PC-3 (cell line): ENCODE results near the gene ALPK3. TPM values are rescaled to one million over a fixed set of nuclear protein-coding genes. Genes with fewer than 3 reads are reported as not detected.

Source experiments
- ATAC-seq: fragments of 200-7000 bp; cut with Tn5 transposase; 2 replicates; pipeline ENCODE4 v1.9.1; 2020; ENCODE audit warnings: mild to moderate bottlenecking, moderate library complexity
- BruUV-seq: library from RNA; stranded (reverse); fragments of 400-500 nt; replicated peaks from 2 replicates; lab custom pipeline; 2021; lab: Mats Ljungman, UMichigan
- CTCF ChIA-PET: fragments of 300-600 bp; sonication (Branson Sonifier 250); formaldehyde crosslinking; loops from one replicate; lab custom pipeline; 2022; ENCODE audit warnings: antibody characterized with exemption; lab: Charles Lee
- POLR2A ChIA-PET: fragments of 300-600 bp; sonication (Branson Sonifier 250); formaldehyde crosslinking; loops from one replicate; lab custom pipeline; 2022; ENCODE audit warnings: antibody characterized with exemption; ENCODE audit not compliant: unreplicated experiment; lab: Charles Lee
- DNase-seq: peaks from one replicate; pipeline ENCODE4 v3.0.0-alpha.2; 2015
- H2AFZ ChIP-seq: fragments of 300-600 bp; sonication (generic); 2 replicates; pipeline ENCODE4 v1.6.0; 2016; ENCODE audit warnings: antibody characterized with exemption, low read length
- H3F3A ChIP-seq: fragments of 300-600 bp; sonication (generic); one replicate; pipeline ENCODE4 v1.6.0; 2017; ENCODE audit warnings: antibody characterized with exemption, low read length, control low read depth, mild to moderate bottlenecking; ENCODE audit not compliant: unreplicated experiment
- H3K27ac ChIP-seq: fragments of 300-600 bp; sonication (generic); 2 replicates; pipeline ENCODE4 v1.5.1; 2016; ENCODE audit warnings: mild to moderate bottlenecking, low read length
- H3K27me3 ChIP-seq: fragments of 300-600 bp; sonication (generic); 2 replicates; pipeline ENCODE4 v1.6.1; 2016; ENCODE audit warnings: low read length, mixed read lengths
- H3K36me3 ChIP-seq: fragments of 300-600 bp; sonication (generic); 2 replicates; pipeline ENCODE4 v1.6.1; 2016; ENCODE audit warnings: low read depth, mixed run types, low read length, mixed read lengths
- H3K4me1 ChIP-seq: fragments of 300-600 bp; sonication (generic); 2 replicates; pipeline ENCODE4 v1.5.1; 2016; ENCODE audit warnings: low read length; ENCODE audit not compliant: insufficient read depth
- H3K4me2 ChIP-seq: fragments of 300-600 bp; sonication (generic); 2 replicates; pipeline ENCODE4 v1.6.0; 2016; ENCODE audit warnings: low read length
- H3K4me3 ChIP-seq: fragments of 300-600 bp; sonication (generic); 2 replicates; pipeline ENCODE4 v1.5.1; 2016; ENCODE audit warnings: mild to moderate bottlenecking, low read length, mixed read lengths
- H3K79me2 ChIP-seq: fragments of 300-600 bp; sonication (generic); 2 replicates; pipeline ENCODE4 v1.6.1; 2017; ENCODE audit warnings: low read length, mixed read lengths
- H3K9ac ChIP-seq: fragments of 300-600 bp; sonication (generic); 2 replicates; pipeline ENCODE4 v1.6.0; 2016; ENCODE audit warnings: mild to moderate bottlenecking, low read length
- H3K9me2 ChIP-seq: fragments of 300-600 bp; sonication (generic); replicated peaks from 2 replicates; pipeline ENCODE4 v1.6.1; 2016; ENCODE audit warnings: mixed run types, low read length, mixed read lengths
- H3K9me3 ChIP-seq: fragments of 300-600 bp; sonication (generic); 2 replicates; pipeline ENCODE4 v1.6.1; 2016; ENCODE audit warnings: low read length, mixed read lengths
- H4K20me1 ChIP-seq: fragments of 300-600 bp; sonication (generic); 2 replicates; pipeline ENCODE4 v1.6.1; 2016; ENCODE audit warnings: low read length, mixed read lengths
- EZH2 ChIP-seq: fragments of 300-600 bp; sonication (generic); IDR thresholded peaks from one replicate; pipeline ENCODE4 v1.6.1; 2017; ENCODE audit warnings: antibody characterized with exemption, mild to moderate bottlenecking, low read length; ENCODE audit not compliant: unreplicated experiment
- EZH2phosphoT487 ChIP-seq: fragments of 300-600 bp; sonication (generic); IDR thresholded peaks from 2 replicates; pipeline ENCODE4 v1.6.1; 2018; ENCODE audit warnings: mild to moderate bottlenecking, antibody characterized with exemption, low read length, borderline replicate concordance
- intact Hi-C: fragments of 100-400 bp; cut with micrococcal nuclease; formaldehyde crosslinking; loops from 2 replicates; pipeline ENCODE4 v1.9.0; 2023
- total RNA-seq: library from RNA; depleted of rRNA; stranded (reverse); fragments of >200 nt; gene quantifications from 2 replicates; pipeline ENCODE4 v1.2.3, GENCODE V29; 2014
- TF ChIP-seq, protein P1 (sequence below): fragments of 300-600 bp; sonication (generic); conservative IDR thresholded peaks from 2 replicates; pipeline ENCODE4 v1.5.1; 2017; ENCODE audit warnings: antibody characterized with exemption, low read depth, mild to moderate bottlenecking, low read length

Gene ALPK3
- total RNA-seq, 1 experiment from 2014 or later = 2.4 TPM

DNA sequence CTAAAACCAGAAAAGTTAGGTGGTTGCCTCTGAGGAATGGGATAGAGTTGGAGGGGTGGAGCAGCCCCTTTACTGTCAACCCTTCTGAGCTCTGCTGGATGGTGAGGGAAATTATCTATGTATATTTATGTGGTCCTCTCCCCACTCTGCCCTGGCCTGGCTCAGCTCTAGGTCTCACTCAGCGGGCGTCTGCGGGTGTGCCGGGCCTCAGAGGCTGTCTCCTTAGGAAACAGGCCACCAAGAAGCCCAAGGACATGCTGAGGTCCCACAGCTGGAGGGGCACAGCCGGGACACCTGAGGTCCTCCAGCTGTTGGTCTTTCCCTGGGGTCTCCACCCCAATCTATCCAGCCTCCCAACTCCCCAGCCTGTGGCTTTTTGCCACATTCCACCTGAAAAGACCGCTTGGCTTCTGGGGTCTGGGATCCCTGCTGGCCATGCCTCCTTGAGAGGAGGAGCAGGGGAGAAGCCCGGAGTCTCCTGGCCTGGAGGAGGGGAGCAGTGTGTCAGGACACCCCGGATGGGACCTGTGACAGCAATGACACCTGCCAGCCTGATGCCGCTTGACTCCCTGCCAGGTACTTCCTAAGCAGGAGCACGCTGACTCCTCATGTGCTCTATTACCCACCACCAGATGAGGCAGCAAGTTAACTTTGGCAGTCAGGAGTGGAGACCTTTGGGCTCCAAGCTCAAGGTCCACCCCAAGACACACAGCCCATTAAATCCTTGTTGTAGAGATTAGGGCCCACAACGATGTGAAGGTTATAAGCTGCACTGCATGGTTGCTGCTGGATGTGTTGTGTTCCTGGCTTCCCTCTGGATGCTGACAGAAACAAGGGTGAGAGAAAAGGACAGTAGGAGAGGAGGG lies 67.0 kb downstream of the ALPK3 start, which contains the start of gene SLC28A1:
Gene SLC28A1 (plus strand): TSS at position 747 of the 866 bp plus-strand sequence. CDS start 3,099 bp downstream, outside the sequence.
- no peaks in the 10 kb centered on the region for H3K9me3 ChIP-seq
- H3F3A ChIP-seq = no peaks in the 10 kb centered on the region
- ATAC-seq (no peak), DNase-seq (no peak)
- no peak within 1 kb of the TSS for H3K27ac ChIP-seq
- no peak within 1 kb of the TSS for H3K9ac ChIP-seq
- no peak within 1 kb of the TSS for H2AFZ ChIP-seq
- H3K27me3 ChIP-seq = no peaks in the 10 kb centered on the region
- no peaks in the 10 kb centered on the region for H3K4me1 ChIP-seq
- no peak within 1 kb of the TSS for H3K4me2 ChIP-seq
- no peak within 1 kb of the TSS for H3K4me3 ChIP-seq
- BruUV-seq = no TSS peak
- H3K9me2 ChIP-seq = no peaks in the 10 kb centered on the region
- POLR2A ChIA-PET = no interaction called here
- H3K79me2 ChIP-seq = no peaks in the 10 kb centered on the region
- intact Hi-C loops = no loop called here
- no peaks in the 10 kb centered on the region for H3K36me3 ChIP-seq
- TF ChIP-seq, protein P1, sequence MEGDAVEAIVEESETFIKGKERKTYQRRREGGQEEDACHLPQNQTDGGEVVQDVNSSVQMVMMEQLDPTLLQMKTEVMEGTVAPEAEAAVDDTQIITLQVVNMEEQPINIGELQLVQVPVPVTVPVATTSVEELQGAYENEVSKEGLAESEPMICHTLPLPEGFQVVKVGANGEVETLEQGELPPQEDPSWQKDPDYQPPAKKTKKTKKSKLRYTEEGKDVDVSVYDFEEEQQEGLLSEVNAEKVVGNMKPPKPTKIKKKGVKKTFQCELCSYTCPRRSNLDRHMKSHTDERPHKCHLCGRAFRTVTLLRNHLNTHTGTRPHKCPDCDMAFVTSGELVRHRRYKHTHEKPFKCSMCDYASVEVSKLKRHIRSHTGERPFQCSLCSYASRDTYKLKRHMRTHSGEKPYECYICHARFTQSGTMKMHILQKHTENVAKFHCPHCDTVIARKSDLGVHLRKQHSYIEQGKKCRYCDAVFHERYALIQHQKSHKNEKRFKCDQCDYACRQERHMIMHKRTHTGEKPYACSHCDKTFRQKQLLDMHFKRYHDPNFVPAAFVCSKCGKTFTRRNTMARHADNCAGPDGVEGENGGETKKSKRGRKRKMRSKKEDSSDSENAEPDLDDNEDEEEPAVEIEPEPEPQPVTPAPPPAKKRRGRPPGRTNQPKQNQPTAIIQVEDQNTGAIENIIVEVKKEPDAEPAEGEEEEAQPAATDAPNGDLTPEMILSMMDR = no peak
- TF ChIP-seq EZH2phosphoT487 = no peak
- TF ChIP-seq EZH2 = no peak
- CTCF ChIA-PET = no interaction called here
- H4K20me1 ChIP-seq = no peaks in the 10 kb centered on the region

DNA sequence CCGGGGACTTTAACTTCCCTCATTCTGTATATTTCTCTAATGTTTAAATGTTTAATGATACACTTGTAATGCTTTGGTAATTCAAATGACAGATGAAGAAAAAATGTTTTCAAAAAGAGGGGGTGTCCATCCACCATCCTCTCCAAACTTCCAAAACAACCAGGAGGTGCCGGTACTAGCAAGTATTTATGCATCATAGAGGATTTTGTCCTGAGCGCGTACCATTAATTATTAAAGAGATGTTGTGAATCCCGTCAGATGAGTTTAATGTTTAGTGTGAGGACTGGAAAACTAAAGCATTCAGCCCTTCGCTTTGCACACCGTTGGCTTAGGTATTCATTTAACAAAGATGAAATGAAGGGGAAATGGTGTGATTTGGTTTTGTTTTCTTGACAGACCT lies 68.6 kb downstream of the ALPK3 start:
- Histone ChIP-seq H2AFZ (no peak overlapping the region), H3K79me2 (no peaks in the 10 kb centered on the region), H3K36me3 (no peaks in the 10 kb centered on the region), H4K20me1 (no peaks in the 10 kb centered on the region), H3F3A (no peaks in the 10 kb centered on the region), H3K4me1 (no peaks in the 10 kb centered on the region), H3K9ac (no peak overlapping the region), H3K9me2 (no peaks in the 10 kb centered on the region), H3K27me3 (no peaks in the 10 kb centered on the region), H3K4me2 (no peak overlapping the region), H3K27ac (no peak overlapping the region), H3K9me3 (no peaks in the 10 kb centered on the region), H3K4me3 (no peak overlapping the region)
- intact Hi-C loops = no loop called here
- DNase-seq = no peak
- TF ChIP-seq EZH2 (no peak), EZH2phosphoT487 (no peak)
- TF ChIP-seq, protein P1 = no peak
- ChIA-PET POLR2A (no interaction called here), CTCF (no interaction called here)
- no peak for ATAC-seq
- BruUV-seq = no TSS peak
